Lung microvascular endothelial cell (primary cell): ENCODE results near the gene GABRG3. TPM values are rescaled to one million over a fixed set of nuclear protein-coding genes. Genes with fewer than 3 reads are reported as not detected.
A peak's percentile ranks its signal among the peaks of the same experiment; 100 is the strongest.

Experiments
- DNase-seq, 2 donors: peaks; one replicate each; pipeline versions ENCODE4 v3.0.0 to v3.0.0-alpha.2; 2010; ENCODE audit warnings: low read depth in 2 of 2
- total RNA-seq: library from RNA; depleted of rRNA; stranded (reverse); fragments of >200 nt; gene quantifications from 2 replicates; pipeline ENCODE4 v1.2.1, GENCODE V29; 2014

Gene GABRG3
- total RNA-seq, 1 donor from 2014 or later: not detected

- DNase-seq: no peak
These were observed 428.3 kb downstream of the GABRG3 start for GRCh38 chr15:27399241-27399640.

GRCh38 chr15:27401471-27401870 is 430.5 kb downstream of the GABRG3 start:
- DNase-seq: no peak

GRCh38 chr15:27408428-27408827 is 437.4 kb downstream of the GABRG3 start:
- DNase-seq: no peak

GRCh38 chr15:27410996-27411605 is 440.1 kb downstream of the GABRG3 start:
- no peak for DNase-seq

- no peak for DNase-seq
These were observed 441.4 kb downstream of the GABRG3 start for GRCh38 chr15:27412415-27412814.

GRCh38 chr15:27414168-27414870 is 443.3 kb downstream of the GABRG3 start:
- no peak for DNase-seq

- no peak for DNase-seq
These were observed 447.7 kb downstream of the GABRG3 start for GRCh38 chr15:27418726-27419125.

GRCh38 chr15:27422997-27423396 is 452.0 kb downstream of the GABRG3 start:
- no peak for DNase-seq

GRCh38 chr15:27426805-27427204 is 455.8 kb downstream of the GABRG3 start:
- DNase-seq: no peak

GRCh38 chr15:27427276-27427675 is 456.3 kb downstream of the GABRG3 start:
- DNase-seq: no peak

- no peak for DNase-seq
These were observed 457.2 kb downstream of the GABRG3 start for GRCh38 chr15:27428151-27428550.

GRCh38 chr15:27429577-27429976 is 458.6 kb downstream of the GABRG3 start:
- no peak for DNase-seq

- no peak for DNase-seq
These were observed 462.6 kb downstream of the GABRG3 start for GRCh38 chr15:27433604-27434003.

- DNase-seq: no peak
These were observed 467.7 kb downstream of the GABRG3 start for GRCh38 chr15:27438403-27439375.

GRCh38 chr15:27441120-27441519 is 470.1 kb downstream of the GABRG3 start:
- no peak for DNase-seq

- no peak for DNase-seq
These were observed 477.3 kb downstream of the GABRG3 start for GRCh38 chr15:27448234-27448633.

GRCh38 chr15:27448986-27449385 is 478.0 kb downstream of the GABRG3 start:
- DNase-seq: no peak

- DNase-seq: no peak
These were observed 479.0 kb downstream of the GABRG3 start for GRCh38 chr15:27449941-27450340.

- DNase-seq: peak in 1 of 2 donors; percentile 26
These were observed 483.5 kb downstream of the GABRG3 start for GRCh38 chr15:27454281-27455075.

GRCh38 chr15:27456807-27457206 is 485.8 kb downstream of the GABRG3 start:
- no peak for DNase-seq

GRCh38 chr15:27457766-27458165 is 486.8 kb downstream of the GABRG3 start:
- DNase-seq: no peak
